Omental fat pad (tissue), 4 donors: ENCODE data around the gene TLL2. TPM values are rescaled to one million over a fixed set of nuclear protein-coding genes. Genes with fewer than 3 reads are reported as not detected.

Experiments used
- ATAC-seq: fragments of 150-250 bp; one replicate; pipeline ENCODE4 v1.9.1; 2016; ENCODE audit warnings: mild to moderate bottlenecking, moderate library complexity; ENCODE audit not compliant: low FRiP score
- DNase-seq: peaks from one replicate; pipeline ENCODE4 v3.0.0-alpha.2; 2019; ENCODE audit warnings: low spot score
- total RNA-seq, 4 donors: library from RNA; depleted of rRNA; stranded (reverse); fragments of >200 nt; gene quantifications; one replicate each; pipeline ENCODE4 v1.1.0, GENCODE V29; 2016
- TF ChIP-seq, protein P1 (sequence below), 3 donors: fragments of 450-650 bp; IDR thresholded peaks; one replicate each; pipeline ENCODE4 v1.5.1; 2016 to 2017; ENCODE audit warnings: antibody characterized with exemption in 3 of 3, mild to moderate bottlenecking in 3 of 3, moderate library complexity in 2 of 3

Gene TLL2
- total RNA-seq, 4 donors from 2014 or later: 0.16 TPM; not detected in 3

DNA sequence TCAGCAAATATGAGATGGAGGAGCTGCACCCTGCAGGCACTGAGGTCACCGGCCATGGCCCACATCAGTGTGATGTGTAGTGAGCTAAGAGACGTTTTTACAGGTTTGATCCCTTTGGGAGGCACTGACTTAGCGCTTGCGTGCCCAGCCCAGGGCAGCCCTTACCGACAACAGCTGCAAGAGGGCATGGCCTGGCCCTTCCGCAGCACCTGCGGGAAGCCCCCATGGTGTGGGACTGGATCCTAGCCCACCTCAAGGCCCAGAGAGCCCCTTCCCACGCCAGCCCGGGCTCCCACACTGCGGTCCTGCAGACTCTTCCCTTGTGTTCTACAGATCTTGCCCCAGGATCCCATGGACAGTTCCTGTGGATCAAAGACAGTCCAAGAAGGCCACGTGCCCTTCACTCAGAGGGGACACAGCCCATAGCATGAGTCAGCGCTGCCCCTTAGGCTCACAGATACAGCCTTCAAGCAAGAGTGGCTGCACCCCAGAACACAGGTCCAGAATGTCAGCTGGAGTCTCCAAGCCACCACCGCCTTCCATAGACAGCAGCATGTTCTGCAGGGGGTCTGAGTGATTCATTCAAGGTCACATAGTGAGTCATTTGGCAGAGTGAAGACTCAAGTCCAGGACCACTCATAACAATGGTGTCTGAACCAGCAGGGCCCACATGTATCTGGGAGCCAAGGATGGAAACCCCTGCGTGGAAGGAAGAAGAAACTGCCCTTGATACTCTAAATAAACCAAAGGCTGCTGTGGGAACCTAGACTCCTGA, 25.4 kb downstream of the TLL2 start:
- TF ChIP-seq, protein P1, sequence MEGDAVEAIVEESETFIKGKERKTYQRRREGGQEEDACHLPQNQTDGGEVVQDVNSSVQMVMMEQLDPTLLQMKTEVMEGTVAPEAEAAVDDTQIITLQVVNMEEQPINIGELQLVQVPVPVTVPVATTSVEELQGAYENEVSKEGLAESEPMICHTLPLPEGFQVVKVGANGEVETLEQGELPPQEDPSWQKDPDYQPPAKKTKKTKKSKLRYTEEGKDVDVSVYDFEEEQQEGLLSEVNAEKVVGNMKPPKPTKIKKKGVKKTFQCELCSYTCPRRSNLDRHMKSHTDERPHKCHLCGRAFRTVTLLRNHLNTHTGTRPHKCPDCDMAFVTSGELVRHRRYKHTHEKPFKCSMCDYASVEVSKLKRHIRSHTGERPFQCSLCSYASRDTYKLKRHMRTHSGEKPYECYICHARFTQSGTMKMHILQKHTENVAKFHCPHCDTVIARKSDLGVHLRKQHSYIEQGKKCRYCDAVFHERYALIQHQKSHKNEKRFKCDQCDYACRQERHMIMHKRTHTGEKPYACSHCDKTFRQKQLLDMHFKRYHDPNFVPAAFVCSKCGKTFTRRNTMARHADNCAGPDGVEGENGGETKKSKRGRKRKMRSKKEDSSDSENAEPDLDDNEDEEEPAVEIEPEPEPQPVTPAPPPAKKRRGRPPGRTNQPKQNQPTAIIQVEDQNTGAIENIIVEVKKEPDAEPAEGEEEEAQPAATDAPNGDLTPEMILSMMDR (IDR thresholded peaks at IDR 0.05): no peak
- ATAC-seq (no peak), DNase-seq (no peak)

DNA sequence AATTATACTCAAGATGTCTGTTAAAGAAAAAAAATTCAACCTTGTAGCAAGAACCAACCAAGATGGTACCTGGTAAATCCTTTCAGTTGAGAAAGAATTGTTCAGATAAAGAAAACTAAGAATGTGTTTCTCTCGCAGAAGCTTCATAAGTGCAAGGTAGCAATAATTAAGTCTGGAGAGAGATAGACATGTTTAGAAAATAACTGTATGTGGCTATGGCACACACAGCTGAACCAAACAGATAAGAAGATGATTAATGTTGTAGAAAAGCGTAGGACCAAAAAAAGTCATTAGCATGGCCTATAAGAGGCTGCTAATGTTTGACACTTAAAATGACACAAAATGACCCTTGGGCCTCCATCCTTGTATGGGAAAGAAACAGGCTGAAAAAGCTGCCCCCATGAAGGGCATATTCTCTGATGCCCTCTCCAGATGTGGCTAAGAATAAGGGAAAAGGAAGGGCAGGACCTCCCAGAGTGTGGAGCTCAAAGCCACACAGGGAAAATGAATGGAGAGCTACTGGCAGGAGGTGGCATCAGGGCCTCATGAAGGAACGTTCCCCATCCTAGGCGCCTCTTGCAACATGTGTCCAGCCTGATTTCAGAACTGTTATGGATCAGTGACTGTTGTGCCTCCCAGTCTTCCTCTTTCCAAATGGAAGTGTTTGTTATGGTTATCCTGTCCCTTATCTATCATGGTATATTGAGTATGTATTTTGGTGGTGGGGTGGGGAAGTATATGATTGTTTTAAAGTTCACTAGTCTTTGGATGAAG, 30.7 kb downstream of the TLL2 start:
- no peak for ATAC-seq
- TF ChIP-seq, protein P1 (IDR thresholded peaks at IDR 0.05): no peak
- no peak for DNase-seq

DNA sequence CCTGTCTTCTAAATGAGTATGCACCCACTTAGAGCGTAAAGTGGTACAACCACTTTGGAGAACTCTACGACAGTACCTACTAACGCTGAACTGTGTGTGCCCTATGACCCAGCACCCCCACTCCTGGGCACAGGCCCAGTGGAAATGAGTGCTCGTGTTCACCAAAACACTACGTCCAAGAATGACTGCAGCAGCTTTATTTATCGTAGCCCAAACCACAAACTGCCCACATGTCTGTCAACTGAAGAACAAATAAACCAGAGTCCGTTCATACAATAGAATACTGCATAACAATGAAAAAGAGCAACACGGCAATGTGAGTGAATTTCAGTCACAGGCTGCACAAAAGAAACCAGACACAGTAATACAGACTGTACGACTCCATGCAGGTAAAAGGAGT, 35.4 kb downstream of the TLL2 start:
- DNase-seq (no peak), ATAC-seq (no peak)
- TF ChIP-seq, protein P1 (IDR thresholded peaks at IDR 0.05): no peak

DNA sequence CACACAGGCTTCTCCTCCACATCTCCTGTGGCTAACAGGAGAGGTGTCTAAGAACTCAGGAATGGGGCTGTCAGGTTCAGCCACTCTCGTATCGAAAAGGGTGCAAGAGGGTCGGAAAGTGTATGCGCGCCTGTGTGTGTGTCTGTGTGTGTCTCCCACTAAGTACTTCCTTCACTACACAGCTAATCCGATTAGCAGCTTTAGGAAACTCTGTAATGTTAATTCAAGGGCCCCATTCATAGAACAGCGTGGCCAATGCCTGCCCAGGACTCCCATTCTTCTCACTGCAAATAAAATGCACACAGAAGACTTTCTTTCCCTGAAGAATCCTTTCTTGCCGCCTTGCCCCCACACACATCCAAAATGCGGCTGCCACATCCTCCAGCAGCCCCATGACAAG, 39.9 kb downstream of the TLL2 start:
- TF ChIP-seq, protein P1 (IDR thresholded peaks at IDR 0.05): no peak
- no peak for DNase-seq
- ATAC-seq: no peak

DNA sequence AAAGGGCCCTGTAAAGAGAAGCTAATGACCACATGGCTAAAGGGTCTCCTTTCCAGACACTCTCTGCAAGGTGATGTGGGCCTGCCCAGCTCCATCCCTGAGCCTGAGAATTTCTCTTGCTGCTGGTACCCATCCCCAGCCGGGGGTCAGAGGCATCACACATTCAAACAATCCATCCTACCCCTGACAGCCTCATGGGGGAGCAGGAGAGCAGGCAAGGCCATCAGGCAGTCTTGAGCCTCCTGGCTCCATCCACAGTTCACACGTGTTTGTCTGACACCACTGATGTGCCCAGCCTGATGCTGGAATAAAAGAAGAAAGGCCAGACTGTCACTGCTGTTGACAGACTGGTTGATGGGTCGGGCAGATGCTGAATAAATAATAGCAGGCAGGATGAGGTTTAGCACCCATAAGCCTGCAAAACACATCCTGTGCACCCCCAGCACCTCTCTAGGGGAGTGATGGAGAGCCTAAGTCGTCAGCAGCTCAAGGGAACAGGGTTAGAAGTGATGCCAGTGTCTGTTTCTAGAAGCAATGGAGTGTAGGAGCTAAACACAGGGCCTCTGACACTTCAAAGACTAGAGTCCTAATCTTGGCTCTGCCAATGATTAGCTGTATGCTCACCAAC, 43.5 kb downstream of the TLL2 start:
- ATAC-seq: no peak

DNA sequence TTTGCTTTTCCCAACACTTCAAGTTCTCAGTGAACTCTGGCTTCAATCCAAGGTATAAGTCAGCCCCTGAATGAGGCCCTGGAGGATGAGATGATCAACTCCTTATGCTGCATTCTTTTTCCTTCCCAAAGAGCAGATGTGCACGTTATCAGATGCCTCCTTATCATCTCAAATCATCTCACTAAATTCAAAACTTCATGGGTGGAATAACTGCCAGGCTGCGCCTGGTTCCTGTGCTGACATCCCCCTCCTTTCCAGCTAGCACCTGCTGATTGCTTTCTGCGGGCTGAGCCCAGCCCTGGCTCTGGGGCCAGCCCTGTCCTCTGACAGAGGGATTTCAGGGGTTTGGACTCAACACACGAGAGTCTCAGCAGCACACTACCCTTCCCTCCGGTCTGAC, 44.9 kb downstream of the TLL2 start:
- no peak for DNase-seq
- no peak for ATAC-seq
- TF ChIP-seq, protein P1 (IDR thresholded peaks at IDR 0.05): no peak

More for the DNA sequence above, 43.5 kb downstream of the TLL2 start:
- TF ChIP-seq, protein P1 (IDR thresholded peaks at IDR 0.05): no peak
- DNase-seq: no peak
